GM23338 (cell line): Measurements from ENCODE around the gene PIK3C2G. TPM values are rescaled to one million over a fixed set of nuclear protein-coding genes. Genes with fewer than 3 reads are reported as not detected.

Source experiments
- ATAC-seq: fragments of 200-7000 bp; cut with Tn5 transposase; 3 replicates; pipeline ENCODE4 v1.9.1; 2020
- DNase-seq: peaks from one replicate; pipeline ENCODE4 v3.0.0-alpha.2; 2015; ENCODE audit warnings: low spot score
- H2AFZ ChIP-seq: fragments of 200-600 bp; sonication (generic); 2 replicates; pipeline ENCODE4 v1.8.0; 2016; ENCODE audit warnings: antibody characterized with exemption, mild to moderate bottlenecking, moderate library complexity
- H3F3A ChIP-seq: fragments of 200-600 bp; sonication (generic); replicated peaks from 2 replicates; pipeline ENCODE4 v1.8.0; 2017; ENCODE audit warnings: antibody characterized with exemption, mixed run types, low read depth
- H3K27ac ChIP-seq: fragments of 200-600 bp; sonication (generic); 2 replicates; pipeline ENCODE4 v1.6.1; 2016; ENCODE audit warnings: low read depth
- H3K27me3 ChIP-seq: fragments of 200-600 bp; sonication (generic); 2 replicates; pipeline ENCODE4 v1.8.0; 2016; ENCODE audit warnings: mild to moderate bottlenecking, mixed run types, moderate library complexity; ENCODE audit not compliant: insufficient read depth
- H3K36me3 ChIP-seq: fragments of 200-600 bp; sonication (generic); 2 replicates; pipeline ENCODE4 v1.8.0; 2016; ENCODE audit warnings: mild to moderate bottlenecking; ENCODE audit not compliant: insufficient read depth
- H3K4me1 ChIP-seq: fragments of 200-600 bp; sonication (generic); 2 replicates; pipeline ENCODE4 v1.8.0; 2016; ENCODE audit warnings: mild to moderate bottlenecking, moderate library complexity; ENCODE audit not compliant: insufficient read depth
- H3K4me2 ChIP-seq: fragments of 200-600 bp; sonication (generic); 2 replicates; pipeline ENCODE4 v1.7.1; 2017; ENCODE audit warnings: mixed run types
- H3K4me3 ChIP-seq: fragments of 200-600 bp; sonication (generic); 2 replicates; pipeline ENCODE4 v1.6.1; 2016; ENCODE audit warnings: mixed run types
- H3K79me2 ChIP-seq: fragments of 200-600 bp; sonication (generic); replicated peaks from 2 replicates; pipeline ENCODE4 v1.8.0; 2017; ENCODE audit warnings: mild to moderate bottlenecking; ENCODE audit not compliant: insufficient read depth
- H3K9me2 ChIP-seq: fragments of 200-600 bp; sonication (generic); 2 replicates; pipeline ENCODE4 v1.8.0; 2017; ENCODE audit not compliant: insufficient read depth
- H4K20me1 ChIP-seq: fragments of 200-600 bp; sonication (generic); replicated peaks from 2 replicates; pipeline ENCODE4 v1.8.0; 2017; ENCODE audit warnings: mild to moderate bottlenecking; ENCODE audit not compliant: insufficient read depth
- H3K27ac Mint-ChIP-seq: 2 replicates; pipeline ENCODE4 v1.8.0; 2020; ENCODE audit warnings: inconsistent platforms, mild to moderate bottlenecking, moderate library complexity, mixed read lengths
- H3K27me3 Mint-ChIP-seq: 3 replicates; pipeline ENCODE4 v1.8.0; 2022; ENCODE audit warnings: low read depth, mild to moderate bottlenecking, moderate library complexity, mixed read lengths, inconsistent platforms; ENCODE audit not compliant: insufficient read depth, poor library complexity
- H3K36me3 Mint-ChIP-seq: 3 replicates; pipeline ENCODE4 v1.8.0; 2021; ENCODE audit warnings: low read depth, mild to moderate bottlenecking, inconsistent platforms, moderate library complexity, mixed read lengths
- H3K4me1 Mint-ChIP-seq: 3 replicates; pipeline ENCODE4 v1.8.0; 2020; ENCODE audit warnings: mild to moderate bottlenecking, inconsistent platforms, mixed read lengths
- H3K4me3 Mint-ChIP-seq: 3 replicates; pipeline ENCODE4 v1.8.0; 2021; ENCODE audit warnings: moderate library complexity, mild to moderate bottlenecking, inconsistent platforms, mixed read lengths
- H3K9me3 Mint-ChIP-seq: 3 replicates; pipeline ENCODE4 v1.8.0; 2020; ENCODE audit warnings: moderate library complexity, mild to moderate bottlenecking, inconsistent platforms, mixed read lengths
- CREB1 ChIP-seq: fragments of 250-450 bp; sonication (Bioruptor Pico); IDR thresholded peaks from 2 replicates; pipeline ENCODE4 v1.5.0; 2020; ENCODE audit warnings: low read depth, mild to moderate bottlenecking, moderate library complexity
- CTCF ChIP-seq, 2 experiments: fragments of 200-600 bp in 1 of 2; sonication (generic) in 1 of 2; conservative IDR thresholded peaks; 2 replicates each; pipeline versions ENCODE4 v1.5.1 to v1.6.1; 2016 to 2017; ENCODE audit warnings: antibody characterized with exemption in 2 of 2, low read depth in 2 of 2, mild to moderate bottlenecking in 2 of 2, moderate library complexity in 1 of 2
- ETS1 ChIP-seq: IDR thresholded peaks from 2 replicates; pipeline ENCODE4 v1.6.1; 2016; ENCODE audit warnings: antibody characterized with exemption
- EZH2 ChIP-seq: fragments of 200-600 bp; sonication (generic); IDR thresholded peaks from one replicate; pipeline ENCODE4 v1.8.0; 2017; ENCODE audit warnings: antibody characterized with exemption, mild to moderate bottlenecking, low read depth; ENCODE audit not compliant: unreplicated experiment
- EZH2phosphoT487 ChIP-seq: fragments of 200-600 bp; sonication (generic); IDR thresholded peaks from one replicate; pipeline ENCODE4 v1.8.1; 2018; ENCODE audit warnings: antibody characterized with exemption; ENCODE audit not compliant: unreplicated experiment
- JUNB ChIP-seq: IDR thresholded peaks from one replicate; pipeline ENCODE4 v1.6.1; 2016; ENCODE audit warnings: antibody characterized with exemption; ENCODE audit not compliant: unreplicated experiment
- NANOG ChIP-seq: IDR thresholded peaks from 2 replicates; pipeline ENCODE4 v1.6.1; 2016; ENCODE audit warnings: antibody characterized with exemption, borderline replicate concordance
- POLR2AphosphoS5 ChIP-seq: IDR thresholded peaks from 2 replicates; pipeline ENCODE4 v1.6.1; 2016; ENCODE audit warnings: antibody characterized with exemption, low read depth
- REST ChIP-seq: IDR thresholded peaks from one replicate; pipeline ENCODE4 v1.6.1; 2018; ENCODE audit warnings: antibody characterized with exemption; ENCODE audit not compliant: unreplicated experiment
- STAT1 ChIP-seq: IDR thresholded peaks from one replicate; pipeline ENCODE4 v1.6.1; 2016; ENCODE audit warnings: antibody characterized with exemption; ENCODE audit not compliant: unreplicated experiment
- ZNF114 ChIP-seq: fragments of 250-450 bp; sonication (Bioruptor Pico); IDR thresholded peaks from 2 replicates; pipeline ENCODE4 v1.5.0; 2020; ENCODE audit warnings: mild to moderate bottlenecking, moderate library complexity
- ZNF331 ChIP-seq: fragments of 250-450 bp; sonication (Bioruptor Pico); IDR thresholded peaks from 2 replicates; pipeline ENCODE4 v1.5.0; 2020; ENCODE audit warnings: low read depth, mild to moderate bottlenecking, moderate library complexity
- ZNF462 ChIP-seq: fragments of 250-450 bp; sonication (Bioruptor Pico); IDR thresholded peaks from 2 replicates; pipeline ENCODE4 v1.5.0; 2020; ENCODE audit warnings: mild to moderate bottlenecking, moderate library complexity
- polyA plus RNA-seq: library from polyadenylated mRNA; unstranded; fragments of >200 nt; fragmentation: Nextera tagmentation; extraction: Ambion mirVana; gene quantifications from 2 replicates; pipeline ENCODE4 v1.2.1, GENCODE V29; 2016
- total RNA-seq: library from RNA; depleted of rRNA; stranded (reverse); fragments of >200 nt; shearing (Covaris generic); gene quantifications from 2 replicates; pipeline ENCODE4 v1.2.3, GENCODE V29; 2014

The PIK3C2G gene
- total and polyA plus RNA-seq, 2 experiments from 2014 or later: not detected

- no peak overlapping the region for H3K4me3 Mint-ChIP-seq
- DNase-seq (no peak), ATAC-seq (no peak)
- Histone ChIP-seq H3K79me2 (no peaks in the 10 kb centered on the region), H3K36me3 (no peaks in the 10 kb centered on the region), H3K27me3 (no peaks in the 10 kb centered on the region), H3K4me1 (peaks cover 20% of the 10 kb centered on the region), H4K20me1 (no peaks in the 10 kb centered on the region), H3K4me3 (no peak overlapping the region), H3K4me2 (no peak overlapping the region), H2AFZ (no peak overlapping the region), H3K27ac (no peak overlapping the region), H3K9me2 (no peaks in the 10 kb centered on the region), H3F3A (no peaks in the 10 kb centered on the region)
- peaks cover 4% of the 10 kb centered on the region; the same call in 1 of the 3 replicates for H3K36me3 Mint-ChIP-seq
- TF ChIP-seq POLR2AphosphoS5 (no peak), ZNF331 (no peak), ZNF114 (CRISPR knock-in tag) (no peak), ETS1 (no peak), EZH2 (no peak), NANOG (no peak), STAT1 (no peak), EZH2phosphoT487 (no peak), JUNB (no peak), REST (no peak), CREB1 (CRISPR knock-in tag) (no peak), CTCF (conservative IDR thresholded peaks at IDR 0.05; ENCODE audit: low read depth in 2 of 2) (no peak), ZNF462 (no peak)
- no peak overlapping the region for H3K27ac Mint-ChIP-seq
- no peaks in the 10 kb centered on the region for H3K27me3 Mint-ChIP-seq
- H3K4me1 Mint-ChIP-seq: peaks cover 22% of the 10 kb centered on the region
- H3K9me3 Mint-ChIP-seq: peaks cover 4% of the 10 kb centered on the region; the same call in 2 of the 3 replicates
Measured at GRCh38 chr12:18281941-18282340, 20.6 kb downstream of the PIK3C2G start.
